Embryonic facial prominence (tissue), 1 donor: ENCODE measurements around the gene C11orf91.
"Not testable (repeated sequence)": the region's sequence is repeated elsewhere in the genome, so short reads cannot be mapped to it uniquely, and the experiment has no call there.

Experiments
- DNase-seq: peaks from one replicate; pipeline ENCODE4 v3.0.0-alpha.2; 2016; ENCODE audit errors: extremely low spot score

C11orf91 gene

DNA sequence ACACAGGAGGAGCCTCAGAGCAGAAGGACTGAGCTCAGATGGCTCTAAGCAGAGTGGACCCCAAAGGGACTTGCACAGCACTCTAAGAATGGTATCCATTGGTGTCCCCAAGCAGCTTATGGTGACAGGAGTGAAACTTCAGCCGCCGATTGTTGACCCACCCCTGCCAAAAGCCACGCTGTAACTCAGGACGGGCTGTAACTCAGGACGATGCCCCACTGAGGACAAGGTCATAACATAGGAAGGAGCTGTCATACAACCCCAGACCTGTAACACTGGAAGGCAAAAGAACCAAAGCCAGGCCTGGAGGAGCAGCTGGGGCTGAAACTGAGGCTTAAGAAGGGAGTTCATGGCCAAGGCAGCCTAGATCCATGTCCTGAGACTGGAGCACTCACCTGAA is 21.4 kb upstream of the C11orf91 start:
- no peak for DNase-seq

DNA sequence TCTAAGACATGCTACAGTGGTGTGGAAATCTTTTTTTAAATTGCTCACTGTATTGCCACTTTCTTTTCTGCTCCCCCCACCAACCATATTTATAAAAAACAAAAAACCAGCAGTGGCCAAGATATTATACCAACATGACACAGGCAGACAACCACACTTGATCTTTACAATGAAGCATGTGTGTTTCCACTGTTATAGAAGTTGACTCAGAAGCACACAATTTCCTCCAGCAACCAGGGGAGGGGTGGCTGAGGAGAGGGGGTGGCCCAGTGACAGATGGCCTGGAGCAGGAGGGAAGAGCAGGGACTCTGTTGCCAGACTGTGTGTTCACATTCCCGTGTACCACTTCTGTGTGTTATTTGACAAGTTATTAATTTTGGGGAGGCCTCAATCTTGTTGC is 20.8 kb upstream of the C11orf91 start:
- DNase-seq = no peak

DNA sequence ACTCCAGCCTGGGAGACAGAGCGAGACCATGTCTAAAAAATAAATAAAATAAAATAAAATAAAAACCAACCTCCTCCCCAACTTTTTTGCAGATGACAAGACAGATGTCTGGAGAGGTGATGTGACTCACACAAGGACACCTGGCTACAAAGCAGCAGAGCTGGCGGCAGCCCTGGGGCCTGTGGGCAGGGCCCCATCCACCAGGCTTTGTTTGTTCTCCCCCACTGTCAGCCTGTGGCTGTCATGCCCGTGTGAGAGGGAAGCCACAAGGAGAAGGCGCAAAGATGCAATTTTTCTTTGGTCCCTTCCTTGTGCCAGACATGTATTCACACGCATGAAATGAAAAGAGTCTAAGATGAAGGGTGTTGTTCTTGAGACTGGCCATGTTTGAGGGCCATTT is 19.0 kb upstream of the C11orf91 start:
- DNase-seq = no peak

DNA sequence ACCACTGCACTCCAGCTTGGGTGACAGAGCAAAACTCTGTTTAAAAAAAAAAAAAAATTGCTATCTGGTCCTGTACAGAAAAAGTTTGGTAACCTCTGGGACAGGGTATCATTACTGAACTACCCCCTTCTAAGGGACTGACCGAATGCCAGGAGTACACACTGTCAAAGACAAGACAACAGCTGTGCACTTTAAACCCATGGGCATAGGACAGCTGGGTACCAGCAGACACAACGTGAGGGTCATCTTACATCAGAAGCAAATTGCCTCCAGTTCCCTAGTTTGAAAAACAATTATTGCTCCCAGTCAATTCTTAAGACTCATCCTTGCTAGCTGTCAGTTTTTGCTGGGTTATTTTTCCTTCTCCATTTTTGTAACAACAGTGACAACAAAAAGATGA is 17.8 kb upstream of the C11orf91 start:
- no peak for DNase-seq

DNA sequence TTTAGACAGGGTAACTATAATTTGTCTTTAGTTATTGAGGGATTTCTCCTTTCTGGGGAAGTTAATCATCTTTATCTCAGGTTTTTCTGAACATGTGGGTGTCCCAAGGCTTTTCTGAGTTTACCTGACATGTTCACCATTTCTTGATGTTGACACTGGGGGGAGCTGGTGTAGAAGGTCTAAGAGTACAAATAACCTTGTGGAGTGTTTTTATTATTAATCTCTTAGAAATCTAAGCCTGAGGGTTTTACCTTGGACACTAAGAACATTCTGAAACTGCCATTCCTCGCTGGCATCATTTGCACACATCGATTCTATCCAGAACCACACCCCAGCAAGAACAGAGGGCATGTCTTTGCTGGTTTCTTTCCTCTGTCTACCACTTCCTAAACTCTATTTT is 15.6 kb upstream of the C11orf91 start:
- no peak for DNase-seq

DNA sequence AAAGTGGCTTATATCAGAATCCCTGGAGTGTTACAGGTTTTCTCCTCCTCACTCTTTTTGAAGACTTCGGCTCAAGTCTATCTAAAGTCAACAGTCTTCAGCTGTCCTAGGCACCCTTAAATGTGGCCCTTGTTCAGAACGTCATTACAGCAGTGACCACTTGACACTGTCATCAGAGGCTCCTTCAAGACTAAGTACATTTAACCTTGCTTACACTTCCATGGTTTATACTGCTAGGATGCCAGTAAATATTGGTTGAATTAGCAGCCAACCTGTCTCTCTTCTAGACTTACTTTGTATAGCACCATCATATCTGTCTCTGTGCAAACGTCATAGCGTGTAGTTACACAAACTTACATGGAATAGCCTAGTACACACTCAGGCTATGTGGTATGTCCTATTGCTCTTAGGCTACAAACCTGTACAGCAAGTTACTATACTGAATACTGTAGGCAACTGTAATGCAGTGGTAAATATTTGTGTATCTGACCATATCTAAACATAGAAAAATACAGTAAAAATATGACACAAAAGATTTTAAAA is 13.3 kb upstream of the C11orf91 start:
- DNase-seq = no peak

DNA sequence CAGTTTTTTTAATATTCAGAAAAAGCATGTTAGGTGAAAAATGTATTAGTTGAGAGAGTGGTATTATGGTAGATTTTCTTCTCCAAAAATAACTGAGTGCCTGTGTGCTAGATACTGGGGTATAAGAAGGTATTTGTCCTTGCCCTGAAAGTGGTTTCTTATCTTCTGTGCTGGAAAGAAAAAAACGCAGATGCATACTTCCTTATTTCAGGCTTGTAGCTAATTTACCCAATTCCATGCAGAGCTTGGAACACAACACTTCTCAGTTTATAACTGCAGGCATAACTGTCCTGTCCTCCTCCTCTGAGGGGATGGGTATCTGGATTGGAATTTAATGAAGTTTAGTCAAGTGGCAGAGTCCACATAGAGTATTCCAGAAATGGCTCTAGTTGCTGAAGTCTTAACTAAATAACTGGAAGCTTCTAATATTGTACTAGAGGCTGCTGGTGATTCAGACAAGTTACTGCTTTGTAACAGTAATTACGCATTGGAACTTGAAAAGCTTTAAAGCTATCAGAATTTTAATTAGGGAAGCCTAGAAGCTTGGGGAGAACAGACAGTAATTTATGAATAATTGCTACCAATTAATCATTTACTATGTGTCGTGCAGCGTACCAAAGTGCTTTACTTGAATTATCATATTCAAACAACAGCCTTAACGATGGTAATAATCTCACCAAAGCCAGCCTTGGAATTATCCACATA is 12.7 kb upstream of the C11orf91 start:
- DNase-seq = no peak

DNA sequence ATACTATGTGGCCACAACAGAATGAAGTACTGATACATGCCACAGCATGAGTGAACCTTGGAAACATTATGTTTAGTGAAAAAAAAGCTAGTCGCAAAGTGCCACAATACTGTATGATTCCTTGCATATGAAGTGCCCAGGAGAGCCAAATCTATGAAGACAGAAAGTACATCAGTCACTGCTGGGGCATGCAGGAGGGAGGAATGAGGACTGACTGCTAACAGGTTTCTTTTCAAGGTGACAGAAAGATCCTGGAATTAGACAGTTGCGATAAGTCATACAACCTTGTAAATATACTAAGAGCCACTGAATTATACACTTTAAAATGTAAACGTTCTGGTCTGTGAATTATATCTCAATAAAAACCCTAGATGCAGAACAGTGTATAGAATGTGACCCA is 11.8 kb upstream of the C11orf91 start:
- no peak for DNase-seq

DNA sequence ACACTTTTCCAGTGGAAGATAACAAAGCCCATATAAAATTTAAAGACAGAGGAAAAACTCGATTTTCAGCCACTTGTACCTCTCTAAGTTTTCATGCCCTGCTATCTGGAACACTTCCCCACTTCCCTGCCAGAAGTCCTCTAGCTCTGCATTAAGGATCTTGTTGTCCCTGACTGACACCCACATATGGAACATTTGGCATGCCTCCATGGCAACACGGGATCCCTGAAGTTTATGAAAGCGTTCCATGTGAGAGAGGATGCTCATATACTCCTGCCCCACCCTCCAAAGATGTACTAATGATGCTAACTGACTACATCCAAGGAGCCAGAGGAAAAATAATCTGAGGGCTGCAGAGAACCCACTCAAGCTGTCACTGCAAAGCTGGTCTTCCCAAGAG is 8.8 kb upstream of the C11orf91 start:
- no peak for DNase-seq

DNA sequence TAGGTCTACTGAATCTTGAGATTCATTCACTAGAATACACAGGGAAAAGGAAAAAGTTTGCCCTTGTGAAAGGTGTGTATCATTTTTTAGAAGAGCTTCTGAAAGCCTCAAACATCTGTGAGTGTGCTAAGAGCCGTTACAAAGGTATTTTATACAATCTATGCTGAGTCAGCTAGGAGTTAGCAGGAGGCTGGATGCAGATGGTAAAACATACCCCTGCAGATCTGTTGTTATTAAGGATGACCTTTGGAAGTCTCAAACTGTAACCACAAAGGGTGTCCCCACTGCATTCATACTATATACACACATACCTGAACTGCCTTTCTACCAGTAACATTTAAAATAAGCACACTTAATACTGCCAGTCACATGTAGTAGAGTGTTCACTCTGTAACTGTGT is 8.4 kb upstream of the C11orf91 start:
- DNase-seq = no peak

DNA sequence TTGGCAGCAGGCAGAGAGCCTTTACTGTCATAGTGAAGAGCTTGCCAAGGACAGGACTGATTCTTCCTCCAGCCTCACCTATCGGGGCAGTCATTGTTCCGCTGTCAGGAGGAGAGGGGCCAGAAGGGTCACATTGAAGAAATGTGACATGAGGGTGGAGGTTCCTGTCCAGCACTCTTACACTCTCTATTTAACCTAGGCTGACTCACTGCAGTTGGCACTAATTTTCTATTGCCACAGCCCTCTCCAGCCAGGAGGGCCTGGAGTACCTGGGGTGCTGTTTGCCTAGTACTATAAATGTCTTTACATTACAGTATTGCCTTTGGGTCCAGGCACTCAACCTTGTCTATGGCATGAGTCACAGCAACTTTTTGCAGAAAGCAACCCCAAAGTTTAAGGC is 7.2 kb upstream of the C11orf91 start:
- DNase-seq = not testable (repeated sequence)

DNA sequence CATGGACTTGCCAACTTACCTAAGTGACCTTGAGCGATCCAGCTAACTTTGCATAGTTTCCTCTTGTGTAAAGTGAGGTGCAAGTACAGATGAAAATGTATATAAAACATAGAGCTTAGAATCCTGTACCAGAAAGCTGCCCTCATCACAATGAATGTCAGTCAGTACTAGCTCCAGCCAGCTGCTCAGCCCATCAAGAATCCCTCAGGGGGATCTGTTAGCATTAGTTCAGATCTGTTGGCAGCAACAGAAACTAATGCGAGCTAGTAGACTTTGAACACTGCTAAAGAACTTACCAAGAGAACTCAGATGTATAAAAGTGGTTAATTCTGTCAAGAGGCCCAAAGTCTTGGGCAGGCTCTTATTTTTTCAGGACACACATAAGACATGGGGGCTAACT is 6.3 kb upstream of the C11orf91 start:
- no peak for DNase-seq

DNA sequence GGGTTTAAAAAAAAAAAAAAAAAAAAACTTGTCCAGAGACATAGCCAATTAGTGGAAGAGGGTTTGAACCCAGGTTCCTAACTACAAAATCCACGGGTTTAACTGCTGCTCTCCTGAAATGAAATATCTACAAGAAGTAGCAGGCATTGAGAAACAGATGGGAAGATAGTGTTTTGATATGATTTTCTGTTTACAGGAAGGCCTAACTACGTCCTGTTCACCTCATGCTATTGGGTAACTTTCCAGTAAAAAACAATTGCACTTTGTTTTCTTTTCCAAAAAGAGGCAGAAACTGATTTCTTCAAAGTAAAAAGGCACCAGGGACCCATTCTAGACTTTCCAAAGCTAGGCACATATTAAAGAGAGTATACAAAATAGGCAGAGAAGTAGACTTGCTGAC is 5.9 kb upstream of the C11orf91 start:
- no peak for DNase-seq

DNA sequence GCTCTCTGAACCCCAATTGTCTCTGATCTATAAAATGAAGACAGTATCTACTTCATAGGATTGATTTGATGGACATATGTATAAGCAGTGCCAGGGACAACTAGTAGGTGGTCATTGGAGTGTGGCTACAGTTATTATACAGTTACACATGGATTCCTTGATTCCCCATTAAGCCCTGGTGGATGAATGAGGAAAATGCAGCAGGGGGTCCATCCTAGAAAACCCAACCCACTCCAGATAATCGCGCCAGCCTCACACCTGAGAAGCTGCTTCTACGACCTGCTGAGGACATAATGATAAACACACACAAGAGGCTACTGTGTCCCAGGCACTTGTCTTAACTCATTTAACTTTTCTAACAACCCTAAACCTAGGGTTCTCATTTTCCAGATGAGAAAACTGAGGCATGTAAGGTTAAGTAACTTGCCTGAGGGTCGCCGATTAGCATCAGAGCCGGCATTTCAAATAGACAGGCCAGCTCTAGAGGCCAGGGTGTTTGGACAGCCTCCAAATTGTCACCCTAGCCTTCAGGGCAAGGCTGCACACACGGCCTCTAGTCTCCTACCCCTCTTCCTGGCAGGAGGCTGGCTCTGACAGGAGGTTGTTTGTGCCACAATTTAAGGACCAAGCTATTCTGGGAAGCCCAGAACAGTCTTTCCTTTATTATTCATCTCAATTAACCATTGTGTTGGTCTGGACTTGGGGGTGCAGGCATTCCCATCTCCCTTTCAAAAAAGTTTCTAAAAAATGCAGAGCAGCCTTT is 3.8 kb upstream of the C11orf91 start:
- DNase-seq = no peak

DNA sequence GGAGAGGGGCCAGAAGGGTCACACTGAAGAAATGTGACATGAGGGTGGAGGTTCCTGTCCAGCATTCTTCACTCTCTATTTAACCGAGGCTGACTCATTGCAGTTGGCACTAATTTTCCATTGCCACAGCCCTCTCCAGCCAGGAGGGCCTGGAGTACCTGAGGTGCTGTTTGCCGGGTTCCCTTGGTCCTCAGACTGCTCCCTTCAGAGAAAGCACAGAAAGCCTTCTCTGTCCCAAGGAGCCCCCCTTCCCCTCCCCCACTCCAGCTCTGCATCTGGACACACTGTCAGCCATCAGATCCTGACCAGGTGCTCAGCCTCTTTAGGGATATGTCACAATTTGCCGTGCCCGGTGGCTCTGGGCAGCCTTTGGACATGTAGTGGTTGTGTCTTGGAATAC is 3.2 kb upstream of the C11orf91 start:
- DNase-seq = no peak

DNA sequence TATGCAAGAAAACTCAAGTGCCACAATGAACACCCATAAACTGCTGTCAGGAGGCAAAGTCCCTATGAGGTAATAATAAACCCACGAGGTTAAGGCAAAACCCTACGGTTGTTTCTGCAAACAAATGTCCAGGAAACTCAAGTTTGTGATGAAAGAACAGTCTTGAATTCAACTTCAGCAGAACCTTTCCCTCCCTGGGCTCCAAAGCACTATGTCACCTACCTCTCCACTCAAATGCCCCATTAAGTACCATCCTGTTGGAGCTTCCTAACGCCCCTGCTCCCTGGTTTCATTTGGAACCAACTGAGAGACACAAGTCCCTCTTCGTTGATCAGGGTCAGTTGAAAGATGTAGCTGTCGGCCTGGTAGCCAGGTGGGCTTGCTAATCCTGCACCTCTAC is 2.6 kb upstream of the C11orf91 start:
- DNase-seq = no peak

DNA sequence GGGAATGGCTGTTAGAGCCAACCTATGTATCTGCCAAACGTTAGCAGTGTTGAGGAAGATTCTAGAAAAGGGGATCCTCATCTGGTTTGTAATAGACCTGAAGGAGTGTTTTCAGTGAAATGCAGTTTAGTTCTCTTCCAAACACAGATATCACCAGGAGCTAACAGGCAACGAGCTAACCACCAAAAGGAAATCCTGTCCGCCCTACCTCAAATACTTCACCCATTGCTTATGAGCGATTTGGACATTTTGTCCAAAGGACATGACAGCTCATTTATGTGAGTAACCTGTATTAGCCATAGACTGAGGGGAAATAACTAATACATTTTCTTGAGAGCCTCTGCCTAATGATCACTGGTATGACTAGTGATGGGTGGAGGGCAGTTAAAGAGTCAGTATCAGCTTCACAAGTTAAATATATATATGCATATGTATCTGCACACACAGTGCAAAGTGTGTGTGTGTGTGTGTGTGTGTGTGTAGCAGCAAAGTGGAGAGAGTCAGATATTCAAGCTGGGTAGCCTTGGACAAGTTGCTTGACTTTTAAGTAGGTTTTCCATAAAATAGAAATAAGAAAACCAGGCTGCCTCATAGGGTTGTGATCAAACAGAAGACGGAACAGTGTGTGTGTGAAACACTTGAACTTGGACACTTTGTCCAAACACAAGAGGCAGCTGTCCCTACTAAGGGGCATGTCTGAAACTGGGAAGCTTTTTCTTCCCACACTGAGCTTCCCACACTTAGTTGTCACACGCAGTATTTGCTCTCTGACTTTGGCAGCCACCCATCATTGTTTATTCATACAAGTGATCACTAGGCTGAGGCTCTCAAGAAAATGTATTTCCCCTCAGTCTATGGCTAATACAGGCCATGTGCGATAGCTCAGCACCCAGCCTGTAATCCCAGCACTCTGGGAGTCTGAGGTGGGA is 940 bp upstream of the C11orf91 start:
- no peak for DNase-seq

DNA sequence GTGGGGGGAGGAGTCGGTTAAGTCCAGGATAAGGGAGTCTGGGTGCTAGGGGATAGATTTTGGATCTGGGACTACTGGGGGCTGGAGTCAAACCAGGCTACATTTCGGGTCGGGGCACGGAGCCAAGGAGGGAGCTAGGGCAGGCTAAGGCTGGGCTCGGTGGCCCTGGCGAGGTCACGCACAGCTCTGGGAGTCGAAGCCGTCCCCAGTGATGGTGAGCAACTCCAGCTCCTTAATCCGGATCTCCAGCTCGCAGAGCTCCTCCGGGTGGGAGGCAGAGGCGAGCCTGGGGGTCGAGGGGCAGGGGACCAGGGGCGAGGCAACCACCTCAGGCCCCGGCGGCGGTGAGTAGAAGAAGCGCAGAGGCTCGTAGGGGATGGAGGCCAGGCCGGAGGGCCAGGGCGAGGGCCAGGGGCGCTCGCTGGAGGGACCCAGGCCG is 544 bp downstream of the C11orf91 start:
- no peak for DNase-seq

DNA sequence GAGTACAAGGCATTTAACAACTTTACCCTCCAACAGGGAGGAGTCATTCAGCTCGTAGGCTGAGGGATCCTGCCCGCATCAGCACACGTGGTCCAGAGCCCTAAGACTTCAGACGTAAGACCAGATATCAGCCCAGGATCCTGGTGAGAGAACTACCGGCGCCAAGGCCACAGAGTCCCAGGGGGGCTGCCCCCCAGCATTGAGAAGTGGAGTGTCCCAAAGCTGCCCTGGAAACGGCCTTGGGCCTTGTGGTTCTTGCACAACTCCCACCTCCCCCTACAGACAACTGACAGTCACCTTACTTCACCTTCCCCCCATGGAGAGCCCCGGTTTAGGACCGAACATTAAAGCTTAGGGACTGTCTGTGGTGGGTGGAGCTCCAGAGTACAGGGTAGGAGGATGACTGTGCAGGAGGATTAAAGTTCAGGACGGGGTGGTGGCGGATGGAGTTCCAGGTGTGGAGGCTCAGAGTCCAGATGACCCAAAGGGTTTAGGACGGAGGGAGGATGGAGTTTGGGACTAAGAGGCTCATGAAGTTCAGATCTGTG is 1.0 kb downstream of the C11orf91 start:
- DNase-seq = no peak

DNA sequence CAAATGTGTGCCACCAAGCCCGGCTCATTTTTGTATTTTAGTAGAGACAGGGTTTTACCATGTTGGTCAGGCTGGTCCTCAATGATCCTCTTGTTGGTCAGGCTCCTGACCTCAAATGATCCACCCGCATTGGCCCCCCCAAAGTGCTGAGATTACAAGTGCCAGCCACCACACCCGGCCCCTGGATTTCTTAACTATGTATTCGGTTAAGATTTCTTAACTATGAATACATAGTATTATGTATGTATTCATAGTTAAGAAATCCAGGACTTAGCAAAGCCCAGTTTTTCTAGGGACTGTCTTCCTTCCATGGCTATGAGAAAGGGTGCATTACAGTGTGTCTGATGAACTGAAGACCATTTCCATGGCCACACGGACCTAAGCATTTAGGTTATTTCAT is 1.7 kb downstream of the C11orf91 start:
- no peak for DNase-seq

DNA sequence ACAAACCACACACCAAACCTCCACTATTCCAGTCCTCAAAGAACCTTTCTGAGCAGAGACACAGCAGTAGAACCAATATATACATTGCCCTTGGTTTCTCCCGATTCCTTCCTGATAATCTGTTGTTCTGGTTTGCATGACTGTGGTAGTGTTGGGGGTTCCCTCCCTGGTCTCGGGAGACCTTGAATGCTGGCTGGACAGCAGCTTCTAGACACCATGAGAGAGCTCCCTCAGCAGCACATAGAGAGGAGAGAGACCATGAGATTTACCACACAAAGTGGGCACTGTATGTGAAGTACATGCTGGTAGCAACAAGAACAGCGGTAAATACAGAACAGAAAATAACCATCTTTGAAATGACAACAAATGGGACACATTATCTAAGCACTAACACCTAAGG is 2.6 kb downstream of the C11orf91 start:
- DNase-seq = no peak
